ENCODE results near the gene C9orf78.

GRCh38 chr9:129871046-129871445, 36.0 kb upstream of the C9orf78 start:
- no peak for TF ChIP-seq POLR2A (IDR thresholded peaks at IDR 0.05)
- TF ChIP-seq, protein P1, sequence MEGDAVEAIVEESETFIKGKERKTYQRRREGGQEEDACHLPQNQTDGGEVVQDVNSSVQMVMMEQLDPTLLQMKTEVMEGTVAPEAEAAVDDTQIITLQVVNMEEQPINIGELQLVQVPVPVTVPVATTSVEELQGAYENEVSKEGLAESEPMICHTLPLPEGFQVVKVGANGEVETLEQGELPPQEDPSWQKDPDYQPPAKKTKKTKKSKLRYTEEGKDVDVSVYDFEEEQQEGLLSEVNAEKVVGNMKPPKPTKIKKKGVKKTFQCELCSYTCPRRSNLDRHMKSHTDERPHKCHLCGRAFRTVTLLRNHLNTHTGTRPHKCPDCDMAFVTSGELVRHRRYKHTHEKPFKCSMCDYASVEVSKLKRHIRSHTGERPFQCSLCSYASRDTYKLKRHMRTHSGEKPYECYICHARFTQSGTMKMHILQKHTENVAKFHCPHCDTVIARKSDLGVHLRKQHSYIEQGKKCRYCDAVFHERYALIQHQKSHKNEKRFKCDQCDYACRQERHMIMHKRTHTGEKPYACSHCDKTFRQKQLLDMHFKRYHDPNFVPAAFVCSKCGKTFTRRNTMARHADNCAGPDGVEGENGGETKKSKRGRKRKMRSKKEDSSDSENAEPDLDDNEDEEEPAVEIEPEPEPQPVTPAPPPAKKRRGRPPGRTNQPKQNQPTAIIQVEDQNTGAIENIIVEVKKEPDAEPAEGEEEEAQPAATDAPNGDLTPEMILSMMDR (IDR thresholded peaks at IDR 0.05) = no peak

Data from Peyer's patch (tissue), 4 donors.